ENCODE data around the gene FOXP1. TPM values are rescaled to one million over a fixed set of nuclear protein-coding genes. Genes with fewer than 3 reads are reported as not detected.

FOXP1 gene
- total and polyA plus RNA-seq, 9 of the 15 experiments (the other 6 are each of a cell fraction or from before 2014, with no cell fraction given), result 7.7 to 34.5 (median 13.7) TPM

DNA sequence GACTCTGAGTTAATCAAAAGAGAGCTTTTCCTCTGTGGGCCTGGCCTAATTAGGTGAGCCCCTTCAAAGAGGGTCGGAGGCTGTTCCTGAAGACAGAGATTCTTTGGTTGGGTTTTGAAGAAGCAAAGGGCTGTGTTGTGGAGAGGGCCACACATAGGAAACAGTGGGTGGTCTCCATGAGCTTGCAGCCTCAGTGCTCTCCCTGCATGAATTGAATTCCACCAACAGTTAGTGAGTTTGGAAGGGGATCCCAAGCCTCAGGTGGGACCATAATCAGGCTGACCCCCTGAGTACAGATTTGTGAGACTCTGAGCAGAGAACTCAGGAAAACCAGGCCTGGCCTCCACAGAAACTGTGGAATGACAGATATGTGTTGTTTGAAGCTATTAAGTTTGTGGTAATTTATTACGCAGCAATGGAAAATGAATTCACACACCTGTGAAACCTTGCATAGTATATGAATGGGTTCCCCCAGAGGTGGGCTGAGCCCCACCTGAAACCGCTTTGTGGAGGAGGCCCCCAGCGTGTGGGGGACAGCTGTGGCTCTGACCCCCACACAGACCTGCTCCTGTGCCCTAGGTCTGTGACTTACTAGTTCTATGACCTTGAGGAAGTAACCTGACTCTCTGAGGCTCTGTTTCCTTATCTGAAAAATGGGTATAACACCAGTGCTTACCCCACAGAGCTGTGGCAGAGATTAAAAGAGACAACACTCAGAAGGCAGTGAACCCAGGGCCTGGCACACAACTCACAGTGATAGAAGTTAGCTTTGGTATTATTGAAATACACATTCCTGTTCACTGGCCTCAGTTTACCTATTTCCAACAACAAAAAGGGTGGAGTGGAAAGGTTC is 431.3 kb downstream of the FOXP1 start (continued):
- TF ChIP-seq, protein P1, sequence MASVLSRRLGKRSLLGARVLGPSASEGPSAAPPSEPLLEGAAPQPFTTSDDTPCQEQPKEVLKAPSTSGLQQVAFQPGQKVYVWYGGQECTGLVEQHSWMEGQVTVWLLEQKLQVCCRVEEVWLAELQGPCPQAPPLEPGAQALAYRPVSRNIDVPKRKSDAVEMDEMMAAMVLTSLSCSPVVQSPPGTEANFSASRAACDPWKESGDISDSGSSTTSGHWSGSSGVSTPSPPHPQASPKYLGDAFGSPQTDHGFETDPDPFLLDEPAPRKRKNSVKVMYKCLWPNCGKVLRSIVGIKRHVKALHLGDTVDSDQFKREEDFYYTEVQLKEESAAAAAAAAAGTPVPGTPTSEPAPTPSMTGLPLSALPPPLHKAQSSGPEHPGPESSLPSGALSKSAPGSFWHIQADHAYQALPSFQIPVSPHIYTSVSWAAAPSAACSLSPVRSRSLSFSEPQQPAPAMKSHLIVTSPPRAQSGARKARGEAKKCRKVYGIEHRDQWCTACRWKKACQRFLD (CRISPR knock-in tag; IDR thresholded peaks at IDR 0.05), result no peak
- TF ChIP-seq NFYB (IDR thresholded peaks at IDR 0.05; ENCODE audit: extremely low read depth, insufficient read length), result no peak

DNA sequence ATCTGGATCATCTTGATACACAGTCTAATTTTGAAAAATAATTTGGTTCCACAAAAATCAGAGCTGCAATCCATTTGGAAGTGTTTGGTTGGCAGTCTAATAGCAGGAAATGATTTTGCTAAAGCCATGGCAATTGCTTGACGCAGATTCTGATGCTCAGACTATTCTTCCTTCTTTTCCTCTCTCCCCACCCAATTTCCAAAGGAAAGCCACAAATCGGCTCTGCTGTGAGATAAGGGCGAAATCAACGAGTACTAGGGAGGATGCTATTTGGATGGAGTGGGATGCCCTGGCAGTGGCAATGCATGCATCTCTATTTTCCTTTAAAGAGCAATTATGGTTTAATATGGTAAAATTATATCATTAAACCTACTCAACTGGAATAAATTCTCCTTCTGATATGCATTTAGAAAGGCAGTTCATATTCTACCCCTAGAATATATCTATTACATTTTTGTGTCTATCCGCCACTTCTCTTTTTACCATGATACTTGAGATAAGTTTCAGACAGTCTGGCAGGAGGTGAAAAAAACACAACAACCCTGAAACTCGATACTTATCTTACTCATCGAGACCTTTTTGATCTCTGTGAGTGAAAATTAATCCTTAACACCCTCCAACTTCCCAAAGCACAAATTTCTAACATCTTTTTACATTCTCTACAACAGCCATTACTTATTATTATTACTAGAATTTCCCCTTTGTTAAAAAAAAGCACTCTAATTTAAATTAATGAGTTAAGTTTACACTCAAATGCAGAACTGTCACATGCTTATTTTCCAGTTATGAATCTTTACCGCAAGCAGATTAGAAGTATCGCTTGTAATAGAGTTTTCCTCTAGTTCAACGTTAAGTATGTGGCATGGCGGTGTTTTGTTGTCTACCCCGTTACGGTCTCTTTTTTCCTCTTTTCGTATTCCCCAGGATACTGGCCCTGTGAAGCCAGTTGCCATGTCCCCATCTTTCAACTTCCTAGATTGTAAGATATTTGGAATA is 433.3 kb downstream of the FOXP1 start:
- in situ Hi-C loops (cut with MboI) (no loop called here), intact Hi-C loops (cut with micrococcal nuclease) (no loop called here)
- Histone ChIP-seq H3K9ac (ENCODE audit: insufficient read depth in 1 of 2, low read depth in 2 of 2, low read length in 2 of 2) (no peak overlapping the region), H3K27me3 (ENCODE audit: control insufficient read depth in 2 of 2, insufficient read depth in 2 of 2, low read length in 2 of 2) (no peaks in the 10 kb centered on the region), H3K4me3 (no peak overlapping the region), H3K9me1 (ENCODE audit: control insufficient read depth, insufficient read depth, low read length) (no peaks in the 10 kb centered on the region), H2AFZ (ENCODE audit: low read depth, low read length) (no peak overlapping the region), H3K4me2 (ENCODE audit: insufficient read depth, low read length) (no peak overlapping the region), H3K79me2 (ENCODE audit: control insufficient read depth, insufficient read depth, low read length) (no peaks in the 10 kb centered on the region), H3K36me3 (ENCODE audit: control insufficient read depth, insufficient read depth, low read length) (no peaks in the 10 kb centered on the region), H3K9me3 (replicated peaks; ENCODE audit: control insufficient read depth, insufficient read depth, low read depth, low read length) (no peaks in the 10 kb centered on the region), H3K4me1 (replicated peaks in 1 of 2; ENCODE audit: control insufficient read depth in 2 of 2, insufficient read depth in 2 of 2, low read length in 2 of 2) (no peaks in the 10 kb centered on the region; a peak in 1 of 5 replicates), H3K27ac (ENCODE audit: extremely low read depth, low read depth, low read length) (no peak overlapping the region), H4K20me1 (replicated peaks; ENCODE audit: control insufficient read depth, insufficient read depth, low read length) (no peaks in the 10 kb centered on the region)
- POLR2A ChIA-PET, result no interaction called here
- no peak for ATAC-seq
- no peak for FAIRE-seq
- CTCF ChIA-PET (ENCODE audit: low intra/inter-chr PET ratio), result no interaction called here
- no TSS peak for BruUV-seq (replicated peaks)
- 50% methylated on average over 13 of the region's 14 CpGs for WGBS (ENCODE audit: insufficient coverage, low coverage, missing lambda C conversion rate)
- DNase-seq (ENCODE audit: extremely low read depth in 1 of 4, low spot score in 3 of 4), result no peak
- TF ChIP-seq ZNF140 (CRISPR knock-in tag; IDR thresholded peaks at IDR 0.05) (no peak), ZNF41 (CRISPR knock-in tag; conservative IDR thresholded peaks at IDR 0.05) (no peak), SNRNP70 (optimal IDR thresholded peaks at IDR 0.05; ENCODE audit: low read depth, low read length) (no peak), ZFP36 (IDR thresholded peaks at IDR 0.05; ENCODE audit: low read depth, low read length, partially characterized antibody) (no peak), ZNF174 (CRISPR knock-in tag; IDR thresholded peaks at IDR 0.05) (no peak), ETV6 (IDR thresholded peaks at IDR 0.05; ENCODE audit: borderline replicate concordance in 1 of 2, low read depth in 2 of 2, low read length in 1 of 2) (no peak), ETV6 (CRISPR knock-in tag; IDR thresholded peaks at IDR 0.05; ENCODE audit: borderline replicate concordance) (no peak), ZNF347 (CRISPR knock-in tag; IDR thresholded peaks at IDR 0.05; ENCODE audit: low read depth) (no peak)
- TF ChIP-seq, protein P2, sequence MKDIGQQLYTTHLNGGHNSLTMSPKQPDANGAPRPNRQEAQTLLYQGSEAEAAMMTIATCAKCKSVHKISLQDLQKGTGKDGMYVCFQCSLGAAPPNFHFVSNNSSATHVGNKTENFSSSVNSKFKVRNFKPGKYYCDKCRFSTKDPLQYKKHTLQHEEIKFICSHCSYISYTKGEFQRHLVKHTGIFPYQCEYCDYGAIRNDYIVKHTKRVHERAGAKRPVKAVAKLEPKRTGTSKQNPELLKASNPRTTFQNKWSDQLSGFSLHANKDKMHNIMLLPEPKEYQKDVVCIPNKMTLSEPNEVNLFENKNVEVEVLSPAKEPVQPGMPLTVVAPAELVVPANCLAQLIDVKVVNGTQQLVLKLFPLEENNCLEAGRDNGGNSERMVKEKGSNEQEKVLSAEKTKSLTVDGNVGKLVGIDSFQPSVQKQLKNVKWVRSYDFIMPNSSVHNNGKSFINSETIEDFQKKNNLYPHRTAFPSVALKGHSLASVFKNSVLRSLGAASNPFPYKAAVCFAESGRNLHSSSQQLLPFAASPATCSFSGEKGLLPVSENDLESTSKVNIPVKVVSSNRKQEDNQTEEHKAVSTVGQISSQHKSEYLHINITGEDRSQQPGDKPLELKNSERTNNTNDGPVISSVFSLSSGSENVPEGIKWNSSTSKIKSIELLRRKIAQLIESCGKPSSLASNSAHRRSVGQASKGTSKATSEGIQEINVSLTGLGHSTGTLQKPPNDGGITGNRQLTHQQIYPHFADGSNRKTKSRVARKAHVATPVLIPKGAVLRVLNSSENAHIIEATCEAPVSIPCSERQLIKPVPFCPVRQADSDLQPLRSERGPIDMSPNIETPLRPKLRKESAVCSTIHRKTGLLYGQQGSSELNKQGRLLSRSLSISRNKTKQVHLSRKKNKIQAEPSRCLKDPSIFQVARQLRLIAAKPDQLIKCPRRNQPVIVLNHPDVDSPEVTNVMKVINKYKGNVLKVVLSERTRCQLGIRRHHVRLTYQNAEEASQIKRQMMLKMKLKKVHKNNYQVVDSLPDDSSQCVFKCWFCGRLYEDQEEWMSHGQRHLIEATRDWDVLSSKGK (CRISPR knock-in tag; IDR thresholded peaks at IDR 0.05), result no peak
